Effector memory CD8-positive, alpha-beta T cell (primary cell): Measurements from ENCODE around the gene SAMD14.

Source experiments
- ATAC-seq: fragments of 150-1000 bp; cut with Tn5 transposase; replicated peaks from 2 replicates; pipeline ENCODE4 v1.10.0; 2021; ENCODE audit warnings: mild to moderate bottlenecking, moderate library complexity
- DNase-seq, 3 experiments: peaks; one replicate each; pipeline ENCODE4 v3.0.0; 2021
- H3K27ac Mint-ChIP-seq, 2 donors: one replicate each; pipeline ENCODE4 v1.8.0; 2022; ENCODE audit warnings: mild to moderate bottlenecking in 2 of 2, mixed read lengths in 2 of 2, moderate library complexity in 2 of 2
- H3K27me3 Mint-ChIP-seq, 2 donors: one replicate each; pipeline ENCODE4 v1.8.0; 2022; ENCODE audit warnings: mixed read lengths in 2 of 2
- H3K36me3 Mint-ChIP-seq: one replicate; pipeline ENCODE4 v1.8.0; 2022; ENCODE audit warnings: mild to moderate bottlenecking, moderate library complexity, mixed read lengths; ENCODE audit not compliant: insufficient read depth
- H3K4me1 Mint-ChIP-seq, 2 donors: one replicate each; pipeline ENCODE4 v1.8.0; 2022; ENCODE audit warnings: low read depth in 2 of 2, mixed read lengths in 2 of 2
- H3K4me3 Mint-ChIP-seq, 2 donors: one replicate each; pipeline ENCODE4 v1.8.0; 2022; ENCODE audit warnings: mild to moderate bottlenecking in 2 of 2, mixed read lengths in 2 of 2, moderate library complexity in 2 of 2
- H3K9me3 Mint-ChIP-seq, 2 donors: one replicate each; pipeline ENCODE4 v1.8.0; 2022; ENCODE audit warnings: mixed read lengths in 2 of 2

The SAMD14 gene

GRCh38 chr17:50113624-50114320 is 16.2 kb downstream of the SAMD14 start:
- Mint-ChIP-seq H3K9me3 (no peaks in the 10 kb centered on the region), H3K4me3 (no peak overlapping the region), H3K27ac (no peak overlapping the region), H3K4me1 (peaks cover 11 to 13% of the 10 kb centered on the region in 2 donors), H3K27me3 (peaks cover 25 to 52% of the 10 kb centered on the region in 2 donors), H3K36me3 (peaks cover 8% of the 10 kb centered on the region)
- DNase-seq (no peak), ATAC-seq (no peak)

DNA sequence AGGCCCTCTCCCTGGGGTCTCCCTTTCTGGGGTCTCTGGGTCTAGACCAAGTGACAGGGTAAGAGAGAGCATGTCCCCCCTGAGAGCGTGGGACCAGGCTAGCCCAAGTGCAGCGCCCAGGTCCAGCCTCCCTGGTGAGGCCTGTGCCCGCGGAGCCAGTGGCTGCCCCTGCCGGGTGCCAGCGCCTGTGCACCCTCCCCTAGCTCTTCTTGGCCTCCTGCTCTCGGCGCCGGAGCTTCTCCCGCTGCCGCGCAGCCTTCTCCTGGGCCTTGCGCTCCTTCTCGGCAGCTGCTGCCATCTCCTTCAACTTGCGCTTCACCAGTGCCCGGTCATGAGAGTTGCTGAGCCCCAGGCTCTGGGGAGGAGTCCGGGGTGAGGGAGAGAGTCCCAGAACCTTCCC is 17.3 kb downstream of the SAMD14 start:
- ATAC-seq = no peak
- no peaks in the 10 kb centered on the region for H3K9me3 Mint-ChIP-seq
- H3K4me1 Mint-ChIP-seq = peaks cover 11 to 13% of the 10 kb centered on the region in 2 donors
- peaks cover 7% of the 10 kb centered on the region for H3K36me3 Mint-ChIP-seq
- no peak for DNase-seq
- H3K27me3 Mint-ChIP-seq = peaks cover 18 to 42% of the 10 kb centered on the region in 2 donors
- no peak overlapping the region for H3K27ac Mint-ChIP-seq
- no peak overlapping the region for H3K4me3 Mint-ChIP-seq

DNA sequence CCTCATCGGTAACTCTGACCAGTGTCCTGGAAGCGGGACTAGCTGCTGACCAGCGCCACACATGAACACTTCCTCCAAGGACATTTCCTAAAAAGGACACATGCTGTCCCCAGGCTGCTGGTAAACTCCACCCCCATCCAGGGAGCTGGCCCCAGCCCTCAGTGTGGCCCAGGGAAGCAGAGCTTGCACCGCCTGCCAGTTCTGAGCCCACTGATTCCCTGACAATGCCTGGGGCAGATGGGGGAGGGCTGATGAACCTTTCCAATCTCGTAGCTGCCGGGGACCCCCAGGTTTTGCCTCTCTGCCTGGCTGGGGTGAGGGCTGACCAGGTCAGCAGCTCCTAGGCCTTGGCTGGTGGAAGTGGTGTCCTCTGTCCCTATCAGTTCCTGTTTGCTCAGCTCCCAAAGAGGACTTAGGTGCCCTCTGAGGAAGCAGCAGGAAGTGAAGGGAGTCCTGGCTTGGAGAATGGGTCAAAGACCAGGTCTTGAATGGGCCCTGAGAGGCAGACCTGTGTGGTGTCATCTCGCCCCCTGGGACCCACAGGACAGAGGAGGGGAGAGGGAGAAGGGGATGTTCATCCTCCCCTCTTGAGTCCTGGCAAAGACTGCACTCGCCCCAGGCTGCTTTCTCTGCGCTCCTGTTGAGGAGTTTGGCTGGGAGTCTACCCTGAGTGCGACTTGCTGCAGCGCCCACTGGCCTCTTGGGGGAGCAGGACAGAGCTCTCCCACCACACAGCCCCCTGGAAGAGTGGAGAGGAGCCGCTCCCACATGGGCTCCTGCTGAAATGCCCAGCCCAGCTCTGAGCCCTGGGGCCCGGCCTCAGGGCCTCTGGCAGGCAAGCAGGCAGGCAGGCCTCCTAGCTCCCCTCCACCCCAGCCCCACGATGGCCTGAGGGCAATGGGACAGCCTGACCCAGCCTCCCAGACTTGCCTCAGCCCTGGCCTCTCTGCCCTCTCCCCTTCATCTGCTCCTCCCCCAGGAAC is 18.0 kb downstream of the SAMD14 start:
- H3K27ac Mint-ChIP-seq = no peak overlapping the region
- H3K27me3 Mint-ChIP-seq = peaks cover 14 to 34% of the 10 kb centered on the region in 2 donors
- no peak for DNase-seq
- no peaks in the 10 kb centered on the region for H3K9me3 Mint-ChIP-seq
- H3K4me3 Mint-ChIP-seq = no peak overlapping the region
- ATAC-seq = no peak
- peaks cover 7 to 10% of the 10 kb centered on the region in 2 donors for H3K4me1 Mint-ChIP-seq
- H3K36me3 Mint-ChIP-seq = peaks cover 7% of the 10 kb centered on the region

- Mint-ChIP-seq H3K36me3 (peaks cover 7% of the 10 kb centered on the region), H3K4me3 (no peak overlapping the region), H3K27ac (no peak overlapping the region), H3K4me1 (peaks cover 4 to 5% of the 10 kb centered on the region in 2 donors), H3K9me3 (no peaks in the 10 kb centered on the region), H3K27me3 (peaks cover 7 to 22% of the 10 kb centered on the region in 2 donors)
- DNase-seq (no peak), ATAC-seq (no peak)
Measured at GRCh38 chr17:50110591-50111349, 19.2 kb downstream of the SAMD14 start.

GRCh38 chr17:50109785-50110184 is 20.2 kb downstream of the SAMD14 start:
- Mint-ChIP-seq H3K9me3 (no peaks in the 10 kb centered on the region), H3K27me3 (peaks cover under 1 to 13% of the 10 kb centered on the region in 2 donors), H3K4me3 (no peak overlapping the region), H3K27ac (no peak overlapping the region), H3K4me1 (peaks cover 0 to under 1% of the 10 kb centered on the region in 2 donors), H3K36me3 (peaks cover 7% of the 10 kb centered on the region)
- DNase-seq (no peak), ATAC-seq (no peak)

GRCh38 chr17:50109207-50109606 is 20.8 kb downstream of the SAMD14 start:
- Mint-ChIP-seq H3K36me3 (peaks cover 7% of the 10 kb centered on the region), H3K27me3 (peaks cover 0 to 9% of the 10 kb centered on the region in 2 donors), H3K9me3 (no peaks in the 10 kb centered on the region), H3K4me1 (no peaks in the 10 kb centered on the region), H3K4me3 (no peak overlapping the region), H3K27ac (peak overlapping the region; percentile 3 to 22)
- DNase-seq (no peak), ATAC-seq (no peak)

DNA sequence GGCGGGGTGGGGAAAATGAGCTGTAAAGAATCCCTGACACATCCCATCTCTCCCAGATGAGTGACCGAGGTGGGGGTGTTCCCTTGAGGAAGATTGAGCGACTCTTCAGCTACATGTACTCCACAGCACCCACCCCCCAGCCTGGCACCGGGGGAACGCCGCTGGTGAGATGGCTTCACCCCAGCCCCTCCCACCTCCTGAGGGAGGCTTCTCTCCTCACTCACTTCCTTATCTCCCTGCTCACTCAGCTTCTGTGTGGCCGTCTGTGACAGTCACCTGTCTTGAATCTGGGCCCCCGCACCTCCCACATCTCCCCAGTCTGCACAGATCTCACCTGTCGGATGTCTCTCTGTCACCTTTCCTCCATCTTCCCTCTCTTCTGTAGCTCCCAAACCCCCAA is 21.4 kb downstream of the SAMD14 start:
- ATAC-seq (no peak), DNase-seq (no peak)
- no peaks in the 10 kb centered on the region for H3K4me1 Mint-ChIP-seq
- H3K36me3 Mint-ChIP-seq = peaks cover 7% of the 10 kb centered on the region
- H3K4me3 Mint-ChIP-seq = no peak overlapping the region
- H3K27me3 Mint-ChIP-seq = peaks cover 0 to 2% of the 10 kb centered on the region in 2 donors
- H3K9me3 Mint-ChIP-seq = no peaks in the 10 kb centered on the region
- peak overlapping the region; percentile 3 to 22 for H3K27ac Mint-ChIP-seq

DNA sequence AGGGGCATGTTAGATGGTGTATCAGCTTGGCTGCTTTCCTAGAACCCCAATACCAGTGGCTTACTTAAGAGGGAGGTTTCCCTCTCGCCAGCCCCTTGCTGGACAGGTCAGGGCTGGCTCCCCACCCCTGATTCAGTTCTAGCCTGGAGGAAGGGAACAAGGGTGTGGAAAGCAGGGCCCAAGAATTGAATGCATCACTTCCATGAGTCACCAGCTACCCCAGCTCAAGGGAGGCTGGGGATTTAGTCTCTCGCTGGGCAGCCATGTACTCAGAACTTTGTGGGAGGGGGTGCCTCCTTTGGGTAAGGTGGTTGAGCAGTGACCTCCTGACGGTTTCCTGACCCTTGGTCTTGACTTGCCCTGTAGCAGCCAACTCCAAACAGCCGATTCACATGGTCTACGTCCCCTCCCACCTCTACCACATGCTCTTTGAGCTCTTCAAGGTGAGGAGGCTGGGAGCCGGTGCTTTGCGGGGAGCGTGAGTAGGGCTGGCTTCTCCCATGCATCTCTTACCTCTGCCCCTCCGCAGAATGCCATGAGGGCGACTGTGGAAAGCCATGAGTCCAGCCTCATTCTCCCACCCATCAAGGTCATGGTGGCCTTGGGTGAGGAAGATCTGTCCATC is 22.1 kb downstream of the SAMD14 start:
- H3K4me3 Mint-ChIP-seq = no peak overlapping the region
- H3K9me3 Mint-ChIP-seq = no peaks in the 10 kb centered on the region
- no peak overlapping the region for H3K27ac Mint-ChIP-seq
- no peak for DNase-seq
- peaks cover 7% of the 10 kb centered on the region for H3K36me3 Mint-ChIP-seq
- no peak for ATAC-seq
- peaks cover 1% of the 10 kb centered on the region in 2 donors for H3K4me1 Mint-ChIP-seq
- no peaks in the 10 kb centered on the region for H3K27me3 Mint-ChIP-seq

- no peaks in the 10 kb centered on the region for H3K27me3 Mint-ChIP-seq
- H3K36me3 Mint-ChIP-seq = peaks cover 7% of the 10 kb centered on the region
- H3K4me1 Mint-ChIP-seq = peaks cover 3 to 6% of the 10 kb centered on the region in 2 donors
- H3K27ac Mint-ChIP-seq = no peak overlapping the region
- no peak overlapping the region for H3K4me3 Mint-ChIP-seq
- ATAC-seq (no peak), DNase-seq (no peak)
- no peaks in the 10 kb centered on the region for H3K9me3 Mint-ChIP-seq
Measured at GRCh38 chr17:50106393-50107131, 23.4 kb downstream of the SAMD14 start.

GRCh38 chr17:50105811-50106210 is 24.1 kb downstream of the SAMD14 start:
- Mint-ChIP-seq H3K27ac (peak overlapping the region in 1 of 2 donors; percentile 30), H3K4me1 (peaks cover 3 to 6% of the 10 kb centered on the region in 2 donors), H3K9me3 (no peaks in the 10 kb centered on the region), H3K36me3 (peaks cover 7% of the 10 kb centered on the region), H3K27me3 (no peaks in the 10 kb centered on the region), H3K4me3 (no peak overlapping the region)
- DNase-seq (no peak), ATAC-seq (no peak)

GRCh38 chr17:50103941-50104340 is 26.0 kb downstream of the SAMD14 start:
- H3K27ac Mint-ChIP-seq = no peak overlapping the region
- H3K9me3 Mint-ChIP-seq = no peaks in the 10 kb centered on the region
- DNase-seq = no peak
- no peak for ATAC-seq
- H3K36me3 Mint-ChIP-seq = peaks cover 3% of the 10 kb centered on the region
- no peak overlapping the region for H3K4me3 Mint-ChIP-seq
- no peaks in the 10 kb centered on the region for H3K27me3 Mint-ChIP-seq
- H3K4me1 Mint-ChIP-seq = peaks cover 12 to 19% of the 10 kb centered on the region in 2 donors

GRCh38 chr17:50103252-50103651 is 26.7 kb downstream of the SAMD14 start:
- Mint-ChIP-seq H3K27ac (no peak overlapping the region), H3K4me3 (no peak overlapping the region), H3K27me3 (no peaks in the 10 kb centered on the region), H3K9me3 (no peaks in the 10 kb centered on the region), H3K4me1 (peaks cover 19 to 23% of the 10 kb centered on the region in 2 donors), H3K36me3 (no peaks in the 10 kb centered on the region)
- ATAC-seq (no peak), DNase-seq (no peak)
